HepG2 (cell line): ENCODE data around the gene LBX2. TPM values are rescaled to one million over a fixed set of nuclear protein-coding genes. Genes with fewer than 3 reads are reported as not detected.

Source experiments
- ATF7 ChIP-seq, 2 experiments: fragments of 450-650 bp in 1 of 2; sonication (generic) in 1 of 2; formaldehyde crosslinking in 1 of 2; IDR thresholded peaks; 2 replicates each; pipeline versions ENCODE4 v1.4.0 to v1.6.1; 2016 to 2020; ENCODE audit warnings: antibody characterized with exemption in 1 of 2, mild to moderate bottlenecking in 1 of 2, missing genetic modification reagents in 1 of 2
- FOXM1 ChIP-seq: sonication (generic); formaldehyde crosslinking; IDR thresholded peaks from 2 replicates; pipeline ENCODE4 v1.5.0; 2020; ENCODE audit warnings: missing genetic modification reagents
- IRX3 ChIP-seq: sonication (generic); formaldehyde crosslinking; IDR thresholded peaks from 2 replicates; pipeline ENCODE4 v1.8.1; 2023; ENCODE audit warnings: mild to moderate bottlenecking, low read depth, missing genetic modification reagents, borderline replicate concordance
- KMT2B ChIP-seq: IDR thresholded peaks from 2 replicates; pipeline ENCODE4 v1.6.1; 2016; ENCODE audit warnings: missing genetic modification reagents, missing compliant biosample characterization
- MED13 ChIP-seq: sonication (generic); formaldehyde crosslinking; IDR thresholded peaks from 2 replicates; pipeline ENCODE4 v1.5.0; 2020; ENCODE audit warnings: missing genetic modification reagents
- PAF1 ChIP-seq: IDR thresholded peaks from 2 replicates; pipeline ENCODE4 v1.6.1; 2016; ENCODE audit warnings: missing genetic modification reagents, missing compliant biosample characterization
- SP4 ChIP-seq: sonication (generic); formaldehyde crosslinking; IDR thresholded peaks from 2 replicates; pipeline ENCODE4 v1.8.1; 2023; ENCODE audit warnings: mild to moderate bottlenecking, missing genetic modification reagents
- THAP9 ChIP-seq: sonication (generic); formaldehyde crosslinking; IDR thresholded peaks from 2 replicates; pipeline ENCODE4; 2020; ENCODE audit warnings: missing genetic modification reagents, mild to moderate bottlenecking, borderline replicate concordance
- XRCC5 ChIP-seq: fragments of 200-400 bp; formaldehyde crosslinking; optimal IDR thresholded peaks from 2 replicates; pipeline ENCODE3; 2017; ENCODE audit warnings: mild to moderate bottlenecking, low read length
- ZBTB49 ChIP-seq: sonication (generic); formaldehyde crosslinking; IDR thresholded peaks from 2 replicates; pipeline ENCODE4 v1.4.0; 2020; ENCODE audit warnings: missing genetic modification reagents, borderline replicate concordance
- ZMYM2 ChIP-seq: sonication (generic); formaldehyde crosslinking; IDR thresholded peaks from 2 replicates; pipeline ENCODE4 v1.8.0; 2022; ENCODE audit warnings: mild to moderate bottlenecking, missing genetic modification reagents
- ZNF124 ChIP-seq: sonication (generic); formaldehyde crosslinking; IDR thresholded peaks from 2 replicates; pipeline ENCODE4 v1.4.0; 2020; ENCODE audit warnings: missing genetic modification reagents
- ZNF180 ChIP-seq: sonication (generic); formaldehyde crosslinking; IDR thresholded peaks from 2 replicates; pipeline ENCODE4 v1.4.0; 2020; ENCODE audit warnings: low read depth, missing genetic modification reagents, borderline replicate concordance
- ZNF292 ChIP-seq: sonication (generic); formaldehyde crosslinking; IDR thresholded peaks from 2 replicates; pipeline ENCODE4 v1.8.1; 2022; ENCODE audit warnings: mild to moderate bottlenecking, low read depth, missing genetic modification reagents, borderline replicate concordance
- ZNF3 ChIP-seq: IDR thresholded peaks from 2 replicates; pipeline ENCODE4 v1.7.0; 2017; ENCODE audit warnings: inconsistent platforms
- ZNF432 ChIP-seq: sonication (generic); formaldehyde crosslinking; IDR thresholded peaks from 2 replicates; pipeline ENCODE4 v1.5.0; 2020; ENCODE audit warnings: missing genetic modification reagents, mild to moderate bottlenecking, borderline replicate concordance
- ZNF530 ChIP-seq: sonication (generic); formaldehyde crosslinking; IDR thresholded peaks from 2 replicates; pipeline ENCODE4 v1.5.0; 2020; ENCODE audit warnings: low read depth, mild to moderate bottlenecking, missing genetic modification reagents
- ZNF614 ChIP-seq: IDR thresholded peaks from 2 replicates; pipeline ENCODE4 v1.6.1; 2018; ENCODE audit warnings: missing biosample characterization, missing genetic modification reagents, inconsistent platforms, borderline replicate concordance
- ZNF639 ChIP-seq: conservative IDR thresholded peaks from 2 replicates; pipeline ENCODE4 v1.6.1; 2018; ENCODE audit warnings: missing genetic modification reagents
- ZNF75D ChIP-seq: sonication (generic); formaldehyde crosslinking; IDR thresholded peaks from 2 replicates; pipeline ENCODE4 v1.8.1; 2023; ENCODE audit warnings: missing genetic modification reagents, mild to moderate bottlenecking, borderline replicate concordance
- polyA plus RNA-seq, 8 experiments: library from polyadenylated mRNA; depleted of rRNA in 3 of 8; stranded (reverse) in 7 of 8; unstranded in 1 of 8; fragments of >200 nt; fragmentation: Illumina TruSeq in 4 of 8; extraction: Trizol in 4 of 8; gene quantifications; 2 replicates each; pipeline versions ENCODE4 v1.2.1 to v1.2.3, GENCODE V29; 2011 to 2016; ENCODE audit warnings: low read depth in 4 of 8, missing spikeins in 1 of 8, mixed read lengths in 1 of 8; ENCODE audit not compliant: insufficient read depth in 1 of 8
- total RNA-seq, 5 experiments: library from RNA; depleted of rRNA; stranded (reverse); fragments of >200 nt; fragmentation: Illumina TruSeq; extraction: Trizol; gene quantifications; 2 replicates each; pipeline ENCODE4 v1.2.3, GENCODE V29; 2016; ENCODE audit warnings: low read depth in 1 of 5
- TF ChIP-seq, protein P1 (sequence below): sonication (generic); formaldehyde crosslinking; IDR thresholded peaks from 2 replicates; pipeline ENCODE4 v1.8.0; 2022; ENCODE audit warnings: missing genetic modification reagents, mild to moderate bottlenecking, inconsistent platforms, borderline replicate concordance
- TF ChIP-seq, protein P2 (sequence below): sonication (generic); formaldehyde crosslinking; IDR thresholded peaks from 2 replicates; pipeline ENCODE4 v1.5.1; 2020; ENCODE audit warnings: missing genetic modification reagents, mild to moderate bottlenecking, borderline replicate concordance

Gene LBX2
- total and polyA plus RNA-seq, 2 of the 13 experiments (the other 11 are each of a cell fraction or from before 2014, with no cell fraction given) = 6.4 to 8.1 TPM

DNA sequence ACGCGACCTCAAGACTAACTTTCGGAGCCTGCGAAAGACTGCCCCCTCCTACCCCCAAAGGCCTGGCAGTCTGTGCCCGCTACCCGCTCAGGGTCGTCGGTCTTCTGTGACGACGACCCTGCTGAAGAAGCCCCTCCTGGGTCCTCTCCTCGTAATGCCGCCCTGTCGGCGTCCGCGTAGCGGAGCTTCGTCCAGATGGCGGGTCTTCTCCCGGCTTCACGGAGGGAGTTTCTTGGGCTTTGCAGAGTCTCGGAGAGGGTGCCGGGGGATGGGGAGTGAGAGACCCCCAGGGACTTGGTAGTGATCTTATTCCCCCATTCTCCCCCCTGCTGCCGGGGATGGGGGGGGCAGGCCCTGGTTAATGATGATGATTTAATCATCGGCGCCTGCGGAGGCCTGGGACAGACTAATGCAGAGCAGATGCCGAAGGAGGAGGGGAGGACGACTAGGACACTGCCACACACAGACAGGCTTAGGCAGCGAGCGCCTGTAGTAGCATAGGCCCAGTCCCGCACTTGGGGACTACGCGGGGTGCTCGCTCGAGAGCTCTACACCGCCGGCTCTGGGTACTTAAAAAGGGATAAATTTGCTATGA lies 8.6 kb upstream of the LBX2 start (continued):
- TF ChIP-seq ZMYM2 (CRISPR knock-in tag) (no peak), FOXM1 (CRISPR knock-in tag) (no peak), ZBTB49 (CRISPR knock-in tag) (no peak), ZNF614 (CRISPR knock-in tag) (no peak), PAF1 (CRISPR knock-in tag) (no peak), XRCC5 (no peak), ZNF124 (no peak), ZNF639 (CRISPR knock-in tag) (no peak), ZNF180 (CRISPR knock-in tag) (no peak), ZNF292 (no peak), SP4 (no peak; the same call in 1 of the 2 replicates), KMT2B (CRISPR knock-in tag) (no peak), ZNF530 (CRISPR knock-in tag) (no peak), ZNF432 (CRISPR knock-in tag) (no peak; the same call in 1 of the 2 replicates), ATF7 (IDR thresholded peaks at IDR 0.05) (no peak), ATF7 (CRISPR knock-in tag; IDR thresholded peaks at IDR 0.05) (no peak), IRX3 (no peak), MED13 (CRISPR knock-in tag) (no peak), ZNF3 (CRISPR knock-in tag) (no peak), ZNF75D (CRISPR knock-in tag) (no peak), THAP9 (CRISPR knock-in tag) (no peak)
- TF ChIP-seq, protein P1, sequence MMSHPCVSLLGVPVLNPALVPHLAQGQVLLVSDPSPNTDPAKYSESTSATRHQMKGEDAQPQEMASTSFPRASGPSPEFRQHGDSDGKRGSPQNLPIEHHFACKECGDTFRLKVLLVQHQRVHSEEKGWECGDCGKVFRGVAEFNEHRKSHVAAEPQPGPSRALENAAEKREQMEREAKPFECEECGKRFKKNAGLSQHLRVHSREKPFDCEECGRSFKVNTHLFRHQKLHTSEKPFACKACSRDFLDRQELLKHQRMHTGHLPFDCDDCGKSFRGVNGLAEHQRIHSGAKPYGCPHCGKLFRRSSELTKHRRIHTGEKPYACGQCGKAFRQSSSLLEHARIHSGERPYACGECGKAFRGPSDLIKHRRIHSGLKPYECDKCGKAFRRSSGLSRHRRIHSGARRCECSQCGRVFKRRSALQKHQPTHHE = no peak; the same call in 1 of the 2 replicates
- TF ChIP-seq, protein P2, sequence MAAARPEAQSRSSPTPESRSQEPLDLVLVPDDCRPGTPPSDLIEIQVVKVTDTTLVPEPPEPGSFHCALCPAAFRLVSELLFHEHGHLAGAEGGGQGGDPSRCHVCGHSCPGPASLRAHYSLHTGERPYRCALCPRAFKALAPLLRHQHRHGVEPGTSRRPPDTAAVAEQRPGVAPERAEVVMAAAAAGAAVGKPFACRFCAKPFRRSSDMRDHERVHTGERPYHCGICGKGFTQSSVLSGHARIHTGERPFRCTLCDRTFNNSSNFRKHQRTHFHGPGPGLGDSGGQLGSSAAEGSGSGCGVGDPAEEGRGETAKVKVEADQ (CRISPR knock-in tag) = no peak
